ENCODE results near the gene CST9.

- TF ChIP-seq POLR2AphosphoS5 (IDR thresholded peaks at IDR 0.05; ENCODE audit: low read depth, low read length) (no peak), CTCF (IDR thresholded peaks at IDR 0.05) (no peak)
Measured at GRCh38 chr20:23634985-23635767, 29.5 kb upstream of the CST9 start.

All from Panc1 (cell line).